GM18508 (cell line): ENCODE data around the gene GNPDA2.

Source experiments
- ATAC-seq: cut with Tn5 transposase; IDR thresholded peaks from one replicate; pipeline ENCODE4 v1.9.1; 2021; ENCODE audit warnings: moderate number of reproducible peaks; ENCODE audit not compliant: insufficient read depth, unreplicated experiment

The GNPDA2 gene

GRCh38 chr4:44684648-44685047 is 41.7 kb downstream of the GNPDA2 start:
- ATAC-seq, result no peak

GRCh38 chr4:44679060-44679459 is 47.3 kb downstream of the GNPDA2 start:
- ATAC-seq, result peak; percentile 13

- peak; percentile 96 for ATAC-seq
Measured at GRCh38 chr4:44678094-44679041, 48.0 kb downstream of the GNPDA2 start, which contains the start of gene GUF1. GUF1 (plus strand) TSS chr4:44678420; CDS start chr4:44678623, 203 bp downstream.

- ATAC-seq, result no peak
Measured at GRCh38 chr4:44675366-44675765, 51.0 kb downstream of the GNPDA2 start.

GRCh38 chr4:44674471-44674870 is 51.9 kb downstream of the GNPDA2 start:
- ATAC-seq, result no peak

- ATAC-seq, result no peak
Measured at GRCh38 chr4:44671636-44672035, 54.7 kb downstream of the GNPDA2 start.

GRCh38 chr4:44670506-44671199 is 55.7 kb downstream of the GNPDA2 start:
- no peak for ATAC-seq

- no peak for ATAC-seq
Measured at GRCh38 chr4:44668526-44668925, 57.8 kb downstream of the GNPDA2 start.

- no peak for ATAC-seq
Measured at GRCh38 chr4:44663539-44664263, 62.7 kb downstream of the GNPDA2 start.

GRCh38 chr4:44662623-44663005 is 63.7 kb downstream of the GNPDA2 start:
- no peak for ATAC-seq

GRCh38 chr4:44661940-44662622 is 64.3 kb downstream of the GNPDA2 start:
- ATAC-seq, result no peak

GRCh38 chr4:44660396-44660795 is 66.0 kb downstream of the GNPDA2 start:
- no peak for ATAC-seq

GRCh38 chr4:44652002-44652401 is 74.4 kb downstream of the GNPDA2 start:
- no peak for ATAC-seq
